ENCODE results near the gene SLC39A7. TPM values are rescaled to one million over a fixed set of nuclear protein-coding genes. Genes with fewer than 3 reads are reported as not detected.

The SLC39A7 gene
- polyA plus RNA-seq, 4 donors, result 91.9 to 139 (median 116) TPM

GRCh38 chr6:33189164-33189563 is 11.5 kb upstream of the SLC39A7 start:
- no peak for DNase-seq (ENCODE audit: low read depth in 4 of 4, low spot score in 3 of 4)

GRCh38 chr6:33189625-33190448 is 10.8 kb upstream of the SLC39A7 start:
- DNase-seq (ENCODE audit: low read depth in 4 of 4, low spot score in 3 of 4), result no peak

- DNase-seq (ENCODE audit: low read depth in 4 of 4, low spot score in 3 of 4), result no peak
These were observed 10.1 kb upstream of the SLC39A7 start for GRCh38 chr6:33190504-33191107.

GRCh38 chr6:33191383-33192104 is 9.1 kb upstream of the SLC39A7 start:
- DNase-seq (ENCODE audit: low read depth in 4 of 4, low spot score in 3 of 4), result no peak

- DNase-seq (ENCODE audit: low read depth in 4 of 4, low spot score in 3 of 4), result no peak
These were observed 8.5 kb upstream of the SLC39A7 start, which contains the start of gene COL11A2 for GRCh38 chr6:33192105-33192646. COL11A2 (minus strand) TSS chr6:33192467; CDS start chr6:33192240, 227 bp downstream.

- DNase-seq (ENCODE audit: low read depth in 4 of 4, low spot score in 3 of 4), result no peak
These were observed 7.7 kb upstream of the SLC39A7 start for GRCh38 chr6:33192671-33193602.

- no peak for DNase-seq (ENCODE audit: low read depth in 4 of 4, low spot score in 3 of 4)
These were observed 7.0 kb upstream of the SLC39A7 start for GRCh38 chr6:33193619-33194018.

GRCh38 chr6:33194431-33194979 is 6.2 kb upstream of the SLC39A7 start:
- no peak for DNase-seq (ENCODE audit: low read depth in 4 of 4, low spot score in 3 of 4)

GRCh38 chr6:33195304-33196165 is 5.1 kb upstream of the SLC39A7 start:
- DNase-seq (ENCODE audit: low read depth in 4 of 4, low spot score in 3 of 4), result no peak

GRCh38 chr6:33197431-33198048 is 3.1 kb upstream of the SLC39A7 start:
- DNase-seq (ENCODE audit: low read depth in 4 of 4, low spot score in 3 of 4), result no peak

- no peak for DNase-seq (ENCODE audit: low read depth in 4 of 4, low spot score in 3 of 4)
These were observed 2.4 kb upstream of the SLC39A7 start for GRCh38 chr6:33198159-33198852.

- no peak for DNase-seq (ENCODE audit: low read depth in 4 of 4, low spot score in 3 of 4)
These were observed 1.7 kb upstream of the SLC39A7 start for GRCh38 chr6:33198853-33199436.

GRCh38 chr6:33199687-33200218 is 914 bp upstream of the SLC39A7 start:
- DNase-seq (ENCODE audit: low read depth in 4 of 4, low spot score in 3 of 4), result peak in 1 of 4 donors; percentile 48

- no peak for DNase-seq (ENCODE audit: low read depth in 4 of 4, low spot score in 3 of 4)
These were observed 479 bp downstream of the SLC39A7 start for GRCh38 chr6:33201147-33201545.

GRCh38 chr6:33201935-33202334 is 1.3 kb downstream of the SLC39A7 start:
- DNase-seq (ENCODE audit: low read depth in 4 of 4, low spot score in 3 of 4), result no peak

GRCh38 chr6:33202799-33203198 is 2.1 kb downstream of the SLC39A7 start:
- no peak for DNase-seq (ENCODE audit: low read depth in 4 of 4, low spot score in 3 of 4)
